AG04449 (cell line): ENCODE measurements around the gene RBM33.

Experiments
- CTCF ChIA-PET: fragments of 350-600 bp; formaldehyde crosslinking; extraction: SDS; loops from one replicate; lab custom pipeline; 2021; ENCODE audit warnings: antibody characterized with exemption; lab: Yijun Ruan, JAX
- POLR2A ChIA-PET: fragments of 400-600, 350-600 bp; formaldehyde crosslinking; extraction: SDS; loops from one replicate; lab custom pipeline; 2020; ENCODE audit warnings: antibody characterized with exemption, inconsistent platforms; lab: Yijun Ruan, JAX
- DNase-seq: peaks from one replicate; pipeline ENCODE4 v3.0.0-alpha.2; 2010; ENCODE audit warnings: low read depth, low spot score
- H3K4me3 ChIP-seq: 2 replicates; pipeline ENCODE4 v1.5.1; 2011; ENCODE audit warnings: low read depth, mild to moderate bottlenecking, control low read depth, low read length
- CTCF ChIP-seq: IDR thresholded peaks from one replicate; pipeline ENCODE4 v1.5.1; 2011; ENCODE audit warnings: mild to moderate bottlenecking, moderate library complexity, low read length, control low read depth, inconsistent platforms; ENCODE audit not compliant: insufficient read depth; ENCODE audit errors: missing control alignments

The RBM33 gene

GRCh38 chr7:155621418-155621980, 23.0 kb upstream of the RBM33 start:
- TF ChIP-seq CTCF = no peak
- POLR2A ChIA-PET = no interaction called here

GRCh38 chr7:155624412-155624811, 20.0 kb upstream of the RBM33 start:
- POLR2A ChIA-PET = no interaction called here
- CTCF ChIA-PET = interaction anchor here (1.3 to 2.7 kb wide), 2 partner anchors 21 to 25 kb away, joined by 4 to 10 read pairs; no protein-coding TSS in a partner anchor
- TF ChIP-seq CTCF = no peak
- DNase-seq = no peak
- H3K4me3 ChIP-seq = no peak overlapping the region

More at GRCh38 chr7:155621418-155621980, 23.0 kb upstream of the RBM33 start:
- no peak for DNase-seq
- H3K4me3 ChIP-seq = no peak overlapping the region
- CTCF ChIA-PET = interaction anchor here (1.6 kb wide), 1 partner anchor 23 kb away, joined by 6 read pairs; no protein-coding TSS in a partner anchor

- TF ChIP-seq CTCF = no peak
- H3K4me3 ChIP-seq = no peak overlapping the region
- ChIA-PET POLR2A (no interaction called here), CTCF (interaction anchor here (1.1 to 1.3 kb wide), 2 partner anchors 27 to 106 kb away, joined by 3 to 4 read pairs; no protein-coding TSS in a partner anchor)
- no peak for DNase-seq
Measured at GRCh38 chr7:155625557-155625956, 18.9 kb upstream of the RBM33 start.

GRCh38 chr7:155629171-155629570, 15.3 kb upstream of the RBM33 start:
- ChIA-PET POLR2A (no interaction called here), CTCF (no interaction called here)

GRCh38 chr7:155631155-155631554, 13.3 kb upstream of the RBM33 start:
- ChIA-PET CTCF (interaction anchor here (1.2 kb wide), 1 partner anchor 32 kb away, joined by 3 read pairs; no protein-coding TSS in a partner anchor), POLR2A (no interaction called here)
- TF ChIP-seq CTCF = no peak
- no peak for DNase-seq
- H3K4me3 ChIP-seq = no peak overlapping the region

More at GRCh38 chr7:155629171-155629570, 15.3 kb upstream of the RBM33 start:
- no peak for DNase-seq
- TF ChIP-seq CTCF = no peak
- H3K4me3 ChIP-seq = no peak overlapping the region

- no peak for DNase-seq
- no peak for TF ChIP-seq CTCF
- ChIA-PET POLR2A (no interaction called here), CTCF (interaction anchor here (1.2 to 3.4 kb wide), 2 partner anchors 37 to 103 kb away, joined by 3 to 11 read pairs; no protein-coding TSS in a partner anchor)
- H3K4me3 ChIP-seq = no peak overlapping the region
Measured at GRCh38 chr7:155635817-155636216, 8.6 kb upstream of the RBM33 start.
